PC-9 (cell line): ENCODE data around the gene PLPPR1.

ENCODE experiments used
- EZH2 ChIP-seq: fragments of 200-600 bp; sonication (generic); IDR thresholded peaks from 2 replicates; pipeline ENCODE4 v1.8.0; 2017; ENCODE audit warnings: antibody characterized with exemption, low read depth
- TF ChIP-seq, protein P1 (sequence below): fragments of 200-600 bp; sonication (generic); conservative IDR thresholded peaks from 2 replicates; pipeline ENCODE4 v1.6.1; 2017; ENCODE audit warnings: mixed run types, antibody characterized with exemption, mild to moderate bottlenecking, moderate library complexity

- TF ChIP-seq, protein P1, sequence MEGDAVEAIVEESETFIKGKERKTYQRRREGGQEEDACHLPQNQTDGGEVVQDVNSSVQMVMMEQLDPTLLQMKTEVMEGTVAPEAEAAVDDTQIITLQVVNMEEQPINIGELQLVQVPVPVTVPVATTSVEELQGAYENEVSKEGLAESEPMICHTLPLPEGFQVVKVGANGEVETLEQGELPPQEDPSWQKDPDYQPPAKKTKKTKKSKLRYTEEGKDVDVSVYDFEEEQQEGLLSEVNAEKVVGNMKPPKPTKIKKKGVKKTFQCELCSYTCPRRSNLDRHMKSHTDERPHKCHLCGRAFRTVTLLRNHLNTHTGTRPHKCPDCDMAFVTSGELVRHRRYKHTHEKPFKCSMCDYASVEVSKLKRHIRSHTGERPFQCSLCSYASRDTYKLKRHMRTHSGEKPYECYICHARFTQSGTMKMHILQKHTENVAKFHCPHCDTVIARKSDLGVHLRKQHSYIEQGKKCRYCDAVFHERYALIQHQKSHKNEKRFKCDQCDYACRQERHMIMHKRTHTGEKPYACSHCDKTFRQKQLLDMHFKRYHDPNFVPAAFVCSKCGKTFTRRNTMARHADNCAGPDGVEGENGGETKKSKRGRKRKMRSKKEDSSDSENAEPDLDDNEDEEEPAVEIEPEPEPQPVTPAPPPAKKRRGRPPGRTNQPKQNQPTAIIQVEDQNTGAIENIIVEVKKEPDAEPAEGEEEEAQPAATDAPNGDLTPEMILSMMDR, result no peak
- TF ChIP-seq EZH2, result no peak
These were observed 37.7 kb upstream of the PLPPR1 start for GRCh38 chr9:100990605-100991381.
